Measurements from ENCODE around the gene TAS1R3. TPM values are rescaled to one million over a fixed set of nuclear protein-coding genes. Genes with fewer than 3 reads are reported as not detected.

The TAS1R3 gene
- total RNA-seq, 2 experiments from 2014 or later = 0.75 to 0.78 TPM

GRCh38 chr1:1307923-1308755 is 22.9 kb upstream of the TAS1R3 start, which contains the start of the genes ACAP3 and PUSL1:
TSS of gene ACAP3 (minus strand) at chr1:1307930. CDS start at chr1:1307815, 115 bp downstream.
TSS of gene PUSL1 (plus strand) at chr1:1308597. CDS start at chr1:1308644, 47 bp downstream.
- peak within 1 kb of the TSS; percentile 93 for H3K27ac Mint-ChIP-seq
- ChIA-PET POLR2A (interaction anchor here (1.0 kb wide), 1 partner anchor 66 kb away, joined by 5 read pairs; the partner anchor contains the start of gene AURKAIP1), CTCF (no interaction called here)
- peak within 1 kb of the TSS; percentile 80 for H3K4me3 Mint-ChIP-seq
- peaks cover 11% of the 10 kb centered on the region for H3K36me3 Mint-ChIP-seq (ENCODE audit: low read depth)
- H3K4me1 Mint-ChIP-seq = peaks cover 30% of the 10 kb centered on the region
- H3K9me3 Mint-ChIP-seq = no peaks in the 10 kb centered on the region
- peak; percentile 90 for DNase-seq
- no peaks in the 10 kb centered on the region for H3K27me3 Mint-ChIP-seq

GRCh38 chr1:1308756-1309250 is 22.3 kb upstream of the TAS1R3 start:
- Mint-ChIP-seq H3K27me3 (no peaks in the 10 kb centered on the region), H3K27ac (peak overlapping the region; percentile 78), H3K4me3 (peak overlapping the region; percentile 80), H3K36me3 (ENCODE audit: low read depth) (peaks cover 13% of the 10 kb centered on the region), H3K4me1 (peaks cover 30% of the 10 kb centered on the region), H3K9me3 (no peaks in the 10 kb centered on the region)
- DNase-seq = no peak
- ChIA-PET POLR2A (interaction anchor here (1.2 to 1.5 kb wide), 3 partner anchors 17 to 90 kb away, joined by 4 to 6 read pairs (median 5); partner anchors contain the start of genes AURKAIP1 and CCNL2), CTCF (no interaction called here)

GRCh38 chr1:1309251-1310108 is 21.6 kb upstream of the TAS1R3 start:
- Mint-ChIP-seq H3K27me3 (no peaks in the 10 kb centered on the region), H3K4me3 (peak overlapping the region; percentile 74), H3K27ac (peak overlapping the region; percentile 47), H3K4me1 (peaks cover 28% of the 10 kb centered on the region), H3K36me3 (ENCODE audit: low read depth) (peaks cover 14% of the 10 kb centered on the region), H3K9me3 (no peaks in the 10 kb centered on the region)
- ChIA-PET POLR2A (interaction anchor here (1.2 to 1.5 kb wide), 5 partner anchors 10 to 96 kb away, joined by 3 to 6 read pairs (median 4); partner anchors contain the start of genes AURKAIP1 and CCNL2), CTCF (no interaction called here)
- DNase-seq = no peak

- Mint-ChIP-seq H3K9me3 (no peaks in the 10 kb centered on the region), H3K27me3 (no peaks in the 10 kb centered on the region), H3K4me1 (peaks cover 25% of the 10 kb centered on the region), H3K4me3 (peak overlapping the region; percentile 74), H3K36me3 (ENCODE audit: low read depth) (peaks cover 18% of the 10 kb centered on the region), H3K27ac (no peak overlapping the region)
- CTCF ChIA-PET = no interaction called here
- POLR2A ChIA-PET = interaction anchor here (1.2 to 1.5 kb wide), 4 partner anchors 11 to 95 kb away, joined by 3 to 6 read pairs (median 4); partner anchors contain the start of gene AURKAIP1
- DNase-seq = no peak
Observed at GRCh38 chr1:1310109-1310385, 21.0 kb upstream of the TAS1R3 start.

GRCh38 chr1:1310476-1311053 is 20.5 kb upstream of the TAS1R3 start:
- no peak for DNase-seq
- ChIA-PET POLR2A (interaction anchor here (1.2 to 1.5 kb wide), 3 partner anchors 12 to 95 kb away, joined by 3 to 5 read pairs (median 3); partner anchors contain the start of gene AURKAIP1), CTCF (no interaction called here)
- no peak overlapping the region for H3K27ac Mint-ChIP-seq
- peaks cover 21% of the 10 kb centered on the region for H3K36me3 Mint-ChIP-seq (ENCODE audit: low read depth)
- no peaks in the 10 kb centered on the region for H3K9me3 Mint-ChIP-seq
- H3K4me1 Mint-ChIP-seq = peaks cover 21% of the 10 kb centered on the region
- no peaks in the 10 kb centered on the region for H3K27me3 Mint-ChIP-seq
- peak overlapping the region; percentile 27 for H3K4me3 Mint-ChIP-seq

- no peaks in the 10 kb centered on the region for H3K27me3 Mint-ChIP-seq
- CTCF ChIA-PET = no interaction called here
- no peak for DNase-seq
- peaks cover 24% of the 10 kb centered on the region for H3K36me3 Mint-ChIP-seq (ENCODE audit: low read depth)
- H3K9me3 Mint-ChIP-seq = no peaks in the 10 kb centered on the region
- POLR2A ChIA-PET = interaction anchor here (0.9 to 1.2 kb wide), 3 partner anchors 14 to 94 kb away, joined by 3 read pairs; no protein-coding TSS in a partner anchor
- H3K27ac Mint-ChIP-seq = no peak overlapping the region
- peak overlapping the region; percentile 27 for H3K4me3 Mint-ChIP-seq
- peaks cover 13% of the 10 kb centered on the region for H3K4me1 Mint-ChIP-seq
Observed at GRCh38 chr1:1311107-1312104, 19.7 kb upstream of the TAS1R3 start.

- POLR2A ChIA-PET = interaction anchor here (0.5 to 1.8 kb wide), 3 partner anchors 11 to 36 kb away, joined by 3 to 6 read pairs (median 3); no protein-coding TSS in a partner anchor
- H3K27ac Mint-ChIP-seq = no peak overlapping the region
- H3K36me3 Mint-ChIP-seq (ENCODE audit: low read depth) = peaks cover 26% of the 10 kb centered on the region
- H3K4me1 Mint-ChIP-seq = peaks cover 6% of the 10 kb centered on the region
- DNase-seq = no peak
- no peak overlapping the region for H3K4me3 Mint-ChIP-seq
- CTCF ChIA-PET = no interaction called here
- H3K9me3 Mint-ChIP-seq = no peaks in the 10 kb centered on the region
- H3K27me3 Mint-ChIP-seq = no peaks in the 10 kb centered on the region
Observed at GRCh38 chr1:1312450-1313314, 18.4 kb upstream of the TAS1R3 start.

- DNase-seq = no peak
- Mint-ChIP-seq H3K27me3 (no peaks in the 10 kb centered on the region), H3K4me1 (peaks cover 6% of the 10 kb centered on the region), H3K36me3 (ENCODE audit: low read depth) (peaks cover 28% of the 10 kb centered on the region), H3K4me3 (no peak overlapping the region), H3K9me3 (no peaks in the 10 kb centered on the region), H3K27ac (no peak overlapping the region)
- CTCF ChIA-PET = no interaction called here
- POLR2A ChIA-PET = interaction anchor here (1.8 kb wide), 1 partner anchor 10 kb away, joined by 6 read pairs; no protein-coding TSS in a partner anchor
Observed at GRCh38 chr1:1313500-1314236, 17.4 kb upstream of the TAS1R3 start.

- peaks cover 8% of the 10 kb centered on the region for H3K4me1 Mint-ChIP-seq
- no peak for DNase-seq
- peaks cover 30% of the 10 kb centered on the region for H3K36me3 Mint-ChIP-seq (ENCODE audit: low read depth)
- no peaks in the 10 kb centered on the region for H3K9me3 Mint-ChIP-seq
- POLR2A ChIA-PET = interaction anchor here (1.8 kb wide), 1 partner anchor 9 kb away, joined by 6 read pairs; no protein-coding TSS in a partner anchor
- H3K27ac Mint-ChIP-seq = no peak overlapping the region
- no peaks in the 10 kb centered on the region for H3K27me3 Mint-ChIP-seq
- CTCF ChIA-PET = no interaction called here
- H3K4me3 Mint-ChIP-seq = no peak overlapping the region
Observed at GRCh38 chr1:1314237-1314586, 16.9 kb upstream of the TAS1R3 start.

- Mint-ChIP-seq H3K4me3 (no peak overlapping the region), H3K27me3 (no peaks in the 10 kb centered on the region), H3K36me3 (ENCODE audit: low read depth) (peaks cover 34% of the 10 kb centered on the region), H3K9me3 (no peaks in the 10 kb centered on the region), H3K4me1 (peaks cover 4% of the 10 kb centered on the region), H3K27ac (no peak overlapping the region)
- ChIA-PET POLR2A (interaction anchor here (1.4 kb wide), 1 partner anchor 56 kb away, joined by 3 read pairs; no protein-coding TSS in a partner anchor), CTCF (no interaction called here)
- DNase-seq = no peak
Observed at GRCh38 chr1:1314678-1315335, 16.3 kb upstream of the TAS1R3 start.

All from activated CD4-positive, alpha-beta memory T cell treated with anti-CD3 and anti-CD28 coated beads, Interleukin-2, amount 10 ng/mL, durations not matched to agents 7 days and 5 days (primary cell).